ENCODE data around the gene HIVEP3. TPM values are rescaled to one million over a fixed set of nuclear protein-coding genes. Genes with fewer than 3 reads are reported as not detected.

HIVEP3 gene
- polyA plus RNA-seq, 1 donor (not counting 4 experiments of a cell fraction or from before 2014, with no cell fraction given): 1.1 TPM

DNA sequence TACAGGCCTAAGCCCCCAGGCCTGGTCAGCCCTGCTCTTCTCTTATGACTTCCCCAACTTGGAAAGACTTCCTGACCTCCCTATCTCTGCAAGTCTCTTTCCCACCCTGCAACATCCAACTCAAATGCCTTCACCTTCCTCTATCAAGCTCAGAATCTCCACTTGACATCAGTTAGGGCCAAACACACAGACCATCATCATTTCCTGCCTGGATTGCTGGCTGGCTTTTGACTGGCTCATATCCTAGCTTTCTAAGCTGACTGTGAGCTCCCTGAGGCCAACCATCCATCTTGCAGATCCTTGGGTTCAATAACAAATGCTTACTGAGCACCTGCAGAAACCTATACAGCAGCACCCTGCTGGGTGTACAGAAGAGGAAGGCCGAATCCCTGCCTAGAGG, 296.9 kb downstream of the HIVEP3 start:
- no peak overlapping the region for H3K27ac ChIP-seq (ENCODE audit: control insufficient read depth, insufficient read depth, low read length)
- no peak for DNase-seq (ENCODE audit: low read depth, low spot score)
- FAIRE-seq: no peak
- no peaks in the 10 kb centered on the region for H4K20me1 ChIP-seq (ENCODE audit: control insufficient read depth, extremely low read depth, insufficient read depth, low read length)
- dilution Hi-C loops (cut with MboI; ENCODE audit: extremely low pct_ligation_motif_present, low sequenced_read_pairs): no loop called here
- H3K27me3 ChIP-seq (ENCODE audit: control insufficient read depth, extremely low read depth, insufficient read depth, low read length): no peaks in the 10 kb centered on the region
- TF ChIP-seq EZH2 (IDR thresholded peaks at IDR 0.05; ENCODE audit: low read length): no peak
- TF ChIP-seq, protein P1, sequence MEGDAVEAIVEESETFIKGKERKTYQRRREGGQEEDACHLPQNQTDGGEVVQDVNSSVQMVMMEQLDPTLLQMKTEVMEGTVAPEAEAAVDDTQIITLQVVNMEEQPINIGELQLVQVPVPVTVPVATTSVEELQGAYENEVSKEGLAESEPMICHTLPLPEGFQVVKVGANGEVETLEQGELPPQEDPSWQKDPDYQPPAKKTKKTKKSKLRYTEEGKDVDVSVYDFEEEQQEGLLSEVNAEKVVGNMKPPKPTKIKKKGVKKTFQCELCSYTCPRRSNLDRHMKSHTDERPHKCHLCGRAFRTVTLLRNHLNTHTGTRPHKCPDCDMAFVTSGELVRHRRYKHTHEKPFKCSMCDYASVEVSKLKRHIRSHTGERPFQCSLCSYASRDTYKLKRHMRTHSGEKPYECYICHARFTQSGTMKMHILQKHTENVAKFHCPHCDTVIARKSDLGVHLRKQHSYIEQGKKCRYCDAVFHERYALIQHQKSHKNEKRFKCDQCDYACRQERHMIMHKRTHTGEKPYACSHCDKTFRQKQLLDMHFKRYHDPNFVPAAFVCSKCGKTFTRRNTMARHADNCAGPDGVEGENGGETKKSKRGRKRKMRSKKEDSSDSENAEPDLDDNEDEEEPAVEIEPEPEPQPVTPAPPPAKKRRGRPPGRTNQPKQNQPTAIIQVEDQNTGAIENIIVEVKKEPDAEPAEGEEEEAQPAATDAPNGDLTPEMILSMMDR (optimal IDR thresholded peaks at IDR 0.05 in 1 of 3, IDR thresholded peaks at IDR 0.05 in 1 of 3, conservative IDR thresholded peaks at IDR 0.05 in 1 of 3; ENCODE audit: extremely low read depth in 1 of 3, insufficient read depth in 2 of 3, low read length in 3 of 3): no peak
- peaks cover 2% of the 10 kb centered on the region for H3K9me1 ChIP-seq (ENCODE audit: control insufficient read depth, extremely low read depth, insufficient read depth, low read length)
- H3K4me2 ChIP-seq (ENCODE audit: control insufficient read depth, extremely low read depth, insufficient read depth, low read depth, low read length): no peak overlapping the region
- H3K9me3 ChIP-seq (ENCODE audit: control insufficient read depth, low read depth, low read length): no peaks in the 10 kb centered on the region
- H2AFZ ChIP-seq (ENCODE audit: control insufficient read depth, low read length): no peak overlapping the region
- H3K79me2 ChIP-seq (ENCODE audit: control insufficient read depth, insufficient read depth, low read length): no peaks in the 10 kb centered on the region
- no peak overlapping the region for H3K4me3 ChIP-seq (ENCODE audit: control insufficient read depth in 2 of 3, extremely low read depth in 1 of 3, insufficient read depth in 2 of 3, low read depth in 1 of 3, low read length in 3 of 3)
- no peaks in the 10 kb centered on the region for H3K36me3 ChIP-seq (ENCODE audit: control insufficient read depth in 2 of 2, extremely low read depth in 1 of 2, insufficient read depth in 2 of 2, low read length in 2 of 2)
- H3K9ac ChIP-seq (ENCODE audit: control insufficient read depth, extremely low read depth, insufficient read depth, low read length): no peak overlapping the region
- peaks cover 29% of the 10 kb centered on the region for H3K4me1 ChIP-seq (ENCODE audit: control insufficient read depth, extremely low read depth, insufficient read depth, low read length)

DNA sequence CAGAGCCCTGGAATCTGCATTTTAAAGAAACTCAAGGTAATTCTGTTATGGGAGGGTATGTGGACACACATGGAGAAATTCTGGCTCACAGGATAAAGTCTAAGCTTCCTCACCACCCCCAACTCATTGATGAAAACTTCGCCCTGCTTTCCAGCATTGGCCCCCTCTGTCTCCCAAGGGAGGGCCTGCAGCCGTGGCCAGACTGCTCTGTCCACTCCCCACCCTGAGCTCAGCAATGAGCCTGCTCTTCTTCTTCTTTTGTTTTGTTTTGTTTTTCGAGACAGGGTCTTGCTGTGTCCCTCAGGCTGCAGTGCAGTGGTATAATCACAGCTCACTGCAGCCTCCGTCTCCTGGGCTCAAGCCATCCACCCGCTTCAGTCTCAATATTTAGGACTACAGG, 297.5 kb downstream of the HIVEP3 start:
- H3K9ac ChIP-seq (ENCODE audit: control insufficient read depth, extremely low read depth, insufficient read depth, low read length): no peak overlapping the region
- H3K79me2 ChIP-seq (ENCODE audit: control insufficient read depth, insufficient read depth, low read length): no peaks in the 10 kb centered on the region
- no peak for DNase-seq (ENCODE audit: low read depth, low spot score)
- dilution Hi-C loops (cut with MboI; ENCODE audit: extremely low pct_ligation_motif_present, low sequenced_read_pairs): no loop called here
- no peak overlapping the region for H3K4me2 ChIP-seq (ENCODE audit: control insufficient read depth, extremely low read depth, insufficient read depth, low read depth, low read length)
- no peak overlapping the region for H3K27ac ChIP-seq (ENCODE audit: control insufficient read depth, insufficient read depth, low read length)
- TF ChIP-seq EZH2 (IDR thresholded peaks at IDR 0.05; ENCODE audit: low read length): no peak
- TF ChIP-seq, protein P1 (optimal IDR thresholded peaks at IDR 0.05 in 1 of 3, IDR thresholded peaks at IDR 0.05 in 1 of 3, conservative IDR thresholded peaks at IDR 0.05 in 1 of 3; ENCODE audit: extremely low read depth in 1 of 3, insufficient read depth in 2 of 3, low read length in 3 of 3): no peak
- H4K20me1 ChIP-seq (ENCODE audit: control insufficient read depth, extremely low read depth, insufficient read depth, low read length): no peaks in the 10 kb centered on the region
- peaks cover 23% of the 10 kb centered on the region for H3K4me1 ChIP-seq (ENCODE audit: control insufficient read depth, extremely low read depth, insufficient read depth, low read length)
- H2AFZ ChIP-seq (ENCODE audit: control insufficient read depth, low read length): no peak overlapping the region
- no peaks in the 10 kb centered on the region for H3K27me3 ChIP-seq (ENCODE audit: control insufficient read depth, extremely low read depth, insufficient read depth, low read length)
- H3K9me1 ChIP-seq (ENCODE audit: control insufficient read depth, extremely low read depth, insufficient read depth, low read length): peaks cover 2% of the 10 kb centered on the region
- FAIRE-seq: no peak
- H3K36me3 ChIP-seq (ENCODE audit: control insufficient read depth in 2 of 2, extremely low read depth in 1 of 2, insufficient read depth in 2 of 2, low read length in 2 of 2): no peaks in the 10 kb centered on the region
- no peaks in the 10 kb centered on the region for H3K9me3 ChIP-seq (ENCODE audit: control insufficient read depth, low read depth, low read length)
- no peak overlapping the region for H3K4me3 ChIP-seq (ENCODE audit: control insufficient read depth in 2 of 3, extremely low read depth in 1 of 3, insufficient read depth in 2 of 3, low read depth in 1 of 3, low read length in 3 of 3)

Measured in keratinocyte (primary cell).